HEK293 (cell line): ENCODE data around the gene PMVK.

Experiments
- CTCF ChIA-PET: fragments of 350-600 bp; formaldehyde crosslinking; extraction: SDS; loops from one replicate; lab custom pipeline; 2021; ENCODE audit warnings: antibody characterized with exemption; lab: Yijun Ruan, JAX
- POLR2A ChIA-PET: fragments of 300-600 bp; formaldehyde crosslinking; extraction: SDS; loops from one replicate; lab custom pipeline; 2020; ENCODE audit warnings: antibody characterized with exemption, inconsistent platforms; lab: Yijun Ruan, JAX
- H3K27ac ChIP-seq: fragments of 200-500 bp; sonication (Bioruptor generic); 2 replicates; pipeline ENCODE4 v1.5.1; 2014; ENCODE audit warnings: low read depth, low read length, control low read depth, inconsistent platforms; ENCODE audit errors: extremely low read depth
- H3K36me3 ChIP-seq, 2 experiments: fragments of 200-500 bp in 1 of 2; sonication (Bioruptor generic) in 1 of 2; 1 replicate in 1 of 2; 2 replicates in 1 of 2; pipeline ENCODE4 v1.5.1; 2014 to 2017; ENCODE audit warnings: inconsistent platforms in 2 of 2, low read length in 2 of 2; ENCODE audit not compliant: control insufficient read depth in 2 of 2, insufficient read depth in 1 of 2
- H3K4me1 ChIP-seq: fragments of 200-500 bp; sonication (Bioruptor generic); 2 replicates; pipeline ENCODE4 v1.5.1; 2014; ENCODE audit warnings: mild to moderate bottlenecking, low read length, inconsistent platforms; ENCODE audit not compliant: control insufficient read depth, insufficient read depth
- H3K4me3 ChIP-seq: 2 replicates; pipeline ENCODE4 v1.5.1; 2011; ENCODE audit warnings: low read depth, mild to moderate bottlenecking, control low read depth, low read length, moderate library complexity
- H3K9me3 ChIP-seq: fragments of 200-500 bp; sonication (Bioruptor generic); 2 replicates; pipeline ENCODE4 v1.5.1; 2014; ENCODE audit warnings: low read depth, low read length, inconsistent platforms; ENCODE audit not compliant: control insufficient read depth, insufficient read depth
- BCL11A ChIP-seq: fragments of 450-650 bp; formaldehyde crosslinking; IDR thresholded peaks from 2 replicates; pipeline ENCODE4 v1.5.1; 2016; ENCODE audit warnings: low read depth, missing biosample characterization, missing genetic modification characterization
- GLI2 ChIP-seq: fragments of 450-650 bp; formaldehyde crosslinking; IDR thresholded peaks from 2 replicates; pipeline ENCODE4; 2017; ENCODE audit warnings: missing biosample characterization, missing genetic modification characterization, low read depth, borderline replicate concordance
- KLF16 ChIP-seq: fragments of 450-650 bp; formaldehyde crosslinking; IDR thresholded peaks from 2 replicates; pipeline ENCODE4 v1.5.1; 2017; ENCODE audit warnings: missing biosample characterization, missing genetic modification characterization
- MYNN ChIP-seq: fragments of 450-650 bp; formaldehyde crosslinking; IDR thresholded peaks from 2 replicates; pipeline ENCODE4 v1.5.1; 2016; ENCODE audit warnings: missing biosample characterization, missing genetic modification characterization, borderline replicate concordance
- MZF1 ChIP-seq: fragments of 450-650 bp; formaldehyde crosslinking; IDR thresholded peaks from 2 replicates; pipeline ENCODE4 v1.5.1; 2017; ENCODE audit warnings: missing biosample characterization, missing genetic modification characterization, borderline replicate concordance
- PRDM1 ChIP-seq: fragments of 450-650 bp; formaldehyde crosslinking; IDR thresholded peaks from 2 replicates; pipeline ENCODE4; 2016; ENCODE audit warnings: missing biosample characterization, missing genetic modification characterization
- SALL2 ChIP-seq: fragments of 450-650 bp; formaldehyde crosslinking; IDR thresholded peaks from 2 replicates; pipeline ENCODE4 v1.5.0; 2017; ENCODE audit warnings: missing biosample characterization, mild to moderate bottlenecking, missing genetic modification characterization, borderline replicate concordance
- YY2 ChIP-seq: fragments of 450-650 bp; formaldehyde crosslinking; IDR thresholded peaks from 2 replicates; pipeline ENCODE4 v1.5.1; 2016; ENCODE audit warnings: missing biosample characterization, missing genetic modification characterization
- ZFP3 ChIP-seq: fragments of 450-650 bp; formaldehyde crosslinking; IDR thresholded peaks from 2 replicates; pipeline ENCODE4 v1.5.1; 2016; ENCODE audit warnings: low read depth, missing biosample characterization, missing genetic modification characterization
- ZNF138 ChIP-seq: fragments of 450-650 bp; formaldehyde crosslinking; IDR thresholded peaks from 2 replicates; pipeline ENCODE4 v1.5.1; 2016; ENCODE audit warnings: missing biosample characterization, missing genetic modification characterization, borderline replicate concordance
- ZNF169 ChIP-seq: fragments of 450-650 bp; formaldehyde crosslinking; IDR thresholded peaks from 2 replicates; pipeline ENCODE4 v1.5.1; 2016; ENCODE audit warnings: missing biosample characterization, missing genetic modification characterization
- ZNF184 ChIP-seq: fragments of 450-650 bp; IDR thresholded peaks from 2 replicates; pipeline ENCODE4 v1.5.1; 2018; ENCODE audit warnings: missing biosample characterization, mild to moderate bottlenecking, missing genetic modification characterization
- ZNF2 ChIP-seq: fragments of 450-650 bp; formaldehyde crosslinking; IDR thresholded peaks from 2 replicates; pipeline ENCODE4 v1.5.1; 2016; ENCODE audit warnings: missing biosample characterization, missing genetic modification characterization
- ZNF211 ChIP-seq: fragments of 450-650 bp; formaldehyde crosslinking; IDR thresholded peaks from 2 replicates; pipeline ENCODE4 v1.5.1; 2016; ENCODE audit warnings: low read depth, missing biosample characterization, missing genetic modification characterization
- ZNF24 ChIP-seq: fragments of 450-650 bp; formaldehyde crosslinking; IDR thresholded peaks from 2 replicates; pipeline ENCODE4 v1.5.1; 2016; ENCODE audit warnings: missing biosample characterization, missing genetic modification characterization
- ZNF423 ChIP-seq: fragments of 450-650 bp; formaldehyde crosslinking; IDR thresholded peaks from 2 replicates; pipeline ENCODE4 v1.5.1; 2016; ENCODE audit warnings: missing biosample characterization, missing genetic modification characterization
- ZNF426 ChIP-seq: fragments of 450-650 bp; formaldehyde crosslinking; IDR thresholded peaks from 2 replicates; pipeline ENCODE4 v1.5.1; 2017; ENCODE audit warnings: missing biosample characterization, missing genetic modification characterization, mild to moderate bottlenecking, inconsistent platforms, moderate library complexity
- ZNF660 ChIP-seq: fragments of 450-650 bp; IDR thresholded peaks from 2 replicates; pipeline ENCODE4 v1.5.1; 2018; ENCODE audit warnings: missing biosample characterization, mild to moderate bottlenecking, missing genetic modification characterization
- ZNF701 ChIP-seq: fragments of 450-650 bp; formaldehyde crosslinking; IDR thresholded peaks from 2 replicates; pipeline ENCODE4 v1.5.1; 2016; ENCODE audit warnings: missing biosample characterization, missing genetic modification characterization
- ZNF776 ChIP-seq: fragments of 450-650 bp; formaldehyde crosslinking; IDR thresholded peaks from 2 replicates; pipeline ENCODE4 v1.5.0; 2017; ENCODE audit warnings: missing biosample characterization, missing genetic modification characterization, borderline replicate concordance
- ZNF791 ChIP-seq: fragments of 450-650 bp; formaldehyde crosslinking; IDR thresholded peaks from 2 replicates; pipeline ENCODE4 v1.5.1; 2016; ENCODE audit warnings: missing biosample characterization, missing genetic modification characterization
- TF ChIP-seq, protein P1 (sequence below): fragments of 450-650 bp; formaldehyde crosslinking; IDR thresholded peaks from 2 replicates; pipeline ENCODE4 v1.5.1; 2016; ENCODE audit warnings: missing biosample characterization, missing genetic modification characterization
- TF ChIP-seq, protein P2 (sequence below): IDR thresholded peaks from 2 replicates; pipeline ENCODE4 v1.6.1; 2011; ENCODE audit warnings: mild to moderate bottlenecking, low read depth, low read length, borderline replicate concordance
- TF ChIP-seq, protein P3 (sequence below): fragments of 450-650 bp; formaldehyde crosslinking; IDR thresholded peaks from 2 replicates; pipeline ENCODE4 v1.5.1; 2016; ENCODE audit warnings: missing biosample characterization, missing genetic modification characterization
- TF ChIP-seq, protein P4 (sequence below): fragments of 450-650 bp; formaldehyde crosslinking; IDR thresholded peaks from 2 replicates; pipeline ENCODE4 v1.5.1; 2016; ENCODE audit warnings: missing biosample characterization, missing genetic modification characterization
- TF ChIP-seq, protein P5 (sequence below): fragments of 450-650 bp; formaldehyde crosslinking; IDR thresholded peaks from 2 replicates; pipeline ENCODE4 v1.5.1; 2017; ENCODE audit warnings: missing biosample characterization, missing genetic modification characterization

Gene PMVK

DNA sequence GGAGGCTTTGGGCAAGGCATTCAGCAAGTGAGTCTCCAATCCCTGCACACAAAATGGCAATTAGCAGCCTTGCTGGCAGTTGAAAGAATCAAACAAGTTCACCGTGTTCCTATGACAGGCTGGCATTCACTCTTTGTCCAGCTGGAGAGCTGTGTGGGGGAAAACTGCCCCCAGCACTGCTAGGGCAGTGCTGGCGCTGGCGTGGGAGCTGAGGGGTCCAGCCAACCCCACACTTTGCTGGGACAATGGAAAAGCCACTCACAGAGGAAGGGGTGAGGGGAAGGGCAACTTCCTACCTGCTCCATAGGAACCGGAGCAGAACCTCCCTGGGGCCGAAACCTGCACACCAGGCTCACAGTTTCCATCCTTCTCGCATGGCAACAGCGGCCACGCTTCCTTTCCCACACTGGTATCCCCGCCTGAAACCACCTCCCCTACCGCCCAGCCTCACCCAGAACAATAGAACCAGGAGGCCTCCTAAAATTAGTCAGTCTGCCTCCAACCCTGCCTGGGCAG, 39.7 kb downstream of the PMVK start:
- H3K4me1 ChIP-seq, result no peaks in the 10 kb centered on the region
- POLR2A ChIA-PET, result interaction anchor here (0.6 kb wide), 1 partner anchor 9 kb away, joined by 3 read pairs; no protein-coding TSS in a partner anchor
- no peaks in the 10 kb centered on the region for H3K36me3 ChIP-seq
- no peaks in the 10 kb centered on the region for H3K9me3 ChIP-seq
- H3K27ac ChIP-seq, result no peak overlapping the region
- H3K4me3 ChIP-seq, result no peak overlapping the region
- CTCF ChIA-PET, result interaction anchor here (0.6 to 1.0 kb wide), 3 partner anchors 18 to 131 kb away, joined by 3 read pairs; no protein-coding TSS in a partner anchor
- TF ChIP-seq ZNF776, result no peak
- no peak for TF ChIP-seq ZNF426
- no peak for TF ChIP-seq YY2
- no peak for TF ChIP-seq ZNF791 (tag by site-specific recombination)
- no peak for TF ChIP-seq ZNF169 (tag by site-specific recombination)
- TF ChIP-seq ZNF660 (tag by site-specific recombination), result no peak
- no peak for TF ChIP-seq MZF1 (tag by site-specific recombination)
- TF ChIP-seq GLI2 (tag by site-specific recombination), result no peak
- no peak for TF ChIP-seq BCL11A (tag by site-specific recombination)
- no peak for TF ChIP-seq KLF16 (tag by site-specific recombination)
- no peak for TF ChIP-seq ZFP3 (tag by site-specific recombination)
- TF ChIP-seq, protein P1, sequence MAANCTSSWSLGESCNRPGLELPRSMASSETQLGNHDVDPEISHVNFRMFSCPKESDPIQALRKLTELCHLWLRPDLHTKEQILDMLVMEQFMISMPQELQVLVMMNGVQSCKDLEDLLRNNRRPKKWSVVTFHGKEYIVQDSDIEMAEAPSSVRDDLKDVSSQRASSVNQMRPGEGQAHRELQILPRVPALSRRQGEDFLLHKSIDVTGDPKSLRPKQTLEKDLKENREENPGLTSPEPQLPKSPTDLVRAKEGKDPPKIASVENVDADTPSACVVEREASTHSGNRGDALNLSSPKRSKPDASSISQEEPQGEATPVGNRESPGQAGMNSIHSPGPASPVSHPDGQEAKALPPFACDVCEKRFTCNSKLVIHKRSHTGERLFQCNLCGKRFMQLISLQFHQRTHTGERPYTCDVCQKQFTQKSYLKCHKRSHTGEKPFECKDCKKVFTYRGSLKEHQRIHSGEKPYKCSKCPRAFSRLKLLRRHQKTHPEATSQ (tag by site-specific recombination), result no peak
- TF ChIP-seq, all 188 proteins: peak for 0

DNA sequence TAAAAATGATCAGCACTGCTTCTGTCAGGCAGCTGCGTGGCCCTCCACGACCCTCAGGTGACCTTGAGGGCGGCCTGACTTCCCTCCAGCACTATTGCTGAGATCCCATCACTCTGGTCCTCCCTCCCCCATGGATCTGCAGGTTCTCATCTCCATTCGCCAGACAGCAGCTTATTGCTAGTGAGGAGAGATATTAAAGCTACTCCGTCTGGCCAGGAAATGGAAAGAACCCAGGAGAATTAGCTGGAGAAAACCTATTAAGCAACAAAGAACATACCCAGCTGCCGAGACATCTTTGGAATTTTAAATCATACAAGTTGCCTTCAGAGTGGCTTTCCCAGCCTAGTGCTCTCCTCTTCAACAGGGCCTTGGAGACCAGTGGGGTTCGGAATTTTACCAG, 40.7 kb downstream of the PMVK start:
- H3K9me3 ChIP-seq, result no peaks in the 10 kb centered on the region
- no peaks in the 10 kb centered on the region for H3K4me1 ChIP-seq
- CTCF ChIA-PET, result interaction anchor here (0.6 to 1.0 kb wide), 3 partner anchors 15 to 43 kb away, joined by 3 read pairs; no protein-coding TSS in a partner anchor
- no peaks in the 10 kb centered on the region for H3K36me3 ChIP-seq
- H3K4me3 ChIP-seq, result no peak overlapping the region
- POLR2A ChIA-PET, result no interaction called here
- H3K27ac ChIP-seq, result no peak overlapping the region
- no peak for TF ChIP-seq ZNF211
- TF ChIP-seq KLF16 (tag by site-specific recombination), result no peak
- no peak for TF ChIP-seq MYNN (tag by site-specific recombination)
- no peak for TF ChIP-seq PRDM1
- no peak for TF ChIP-seq YY2
- no peak for TF ChIP-seq ZNF2
- TF ChIP-seq ZNF423, result no peak
- TF ChIP-seq, protein P2, sequence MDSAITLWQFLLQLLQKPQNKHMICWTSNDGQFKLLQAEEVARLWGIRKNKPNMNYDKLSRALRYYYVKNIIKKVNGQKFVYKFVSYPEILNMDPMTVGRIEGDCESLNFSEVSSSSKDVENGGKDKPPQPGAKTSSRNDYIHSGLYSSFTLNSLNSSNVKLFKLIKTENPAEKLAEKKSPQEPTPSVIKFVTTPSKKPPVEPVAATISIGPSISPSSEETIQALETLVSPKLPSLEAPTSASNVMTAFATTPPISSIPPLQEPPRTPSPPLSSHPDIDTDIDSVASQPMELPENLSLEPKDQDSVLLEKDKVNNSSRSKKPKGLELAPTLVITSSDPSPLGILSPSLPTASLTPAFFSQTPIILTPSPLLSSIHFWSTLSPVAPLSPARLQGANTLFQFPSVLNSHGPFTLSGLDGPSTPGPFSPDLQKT, result no peak
- no peak for TF ChIP-seq ZNF24 (tag by site-specific recombination)
- no peak for TF ChIP-seq ZNF184 (tag by site-specific recombination)
- TF ChIP-seq, protein P3, sequence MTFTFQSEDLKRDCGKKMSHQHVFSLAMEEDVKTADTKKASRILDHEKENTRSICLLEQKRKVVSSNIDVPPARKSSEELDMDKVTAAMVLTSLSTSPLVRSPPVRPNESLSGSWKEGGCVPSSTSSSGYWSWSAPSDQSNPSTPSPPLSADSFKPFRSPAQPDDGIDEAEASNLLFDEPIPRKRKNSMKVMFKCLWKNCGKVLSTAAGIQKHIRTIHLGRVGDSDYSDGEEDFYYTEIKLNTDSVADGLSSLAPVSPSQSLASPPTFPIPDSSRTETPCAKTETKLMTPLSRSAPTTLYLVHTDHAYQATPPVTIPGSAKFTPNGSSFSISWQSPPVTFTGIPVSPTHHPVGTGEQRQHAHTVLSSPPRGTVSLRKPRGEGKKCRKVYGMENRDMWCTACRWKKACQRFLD (tag by site-specific recombination), result no peak
- TF ChIP-seq, protein P4, sequence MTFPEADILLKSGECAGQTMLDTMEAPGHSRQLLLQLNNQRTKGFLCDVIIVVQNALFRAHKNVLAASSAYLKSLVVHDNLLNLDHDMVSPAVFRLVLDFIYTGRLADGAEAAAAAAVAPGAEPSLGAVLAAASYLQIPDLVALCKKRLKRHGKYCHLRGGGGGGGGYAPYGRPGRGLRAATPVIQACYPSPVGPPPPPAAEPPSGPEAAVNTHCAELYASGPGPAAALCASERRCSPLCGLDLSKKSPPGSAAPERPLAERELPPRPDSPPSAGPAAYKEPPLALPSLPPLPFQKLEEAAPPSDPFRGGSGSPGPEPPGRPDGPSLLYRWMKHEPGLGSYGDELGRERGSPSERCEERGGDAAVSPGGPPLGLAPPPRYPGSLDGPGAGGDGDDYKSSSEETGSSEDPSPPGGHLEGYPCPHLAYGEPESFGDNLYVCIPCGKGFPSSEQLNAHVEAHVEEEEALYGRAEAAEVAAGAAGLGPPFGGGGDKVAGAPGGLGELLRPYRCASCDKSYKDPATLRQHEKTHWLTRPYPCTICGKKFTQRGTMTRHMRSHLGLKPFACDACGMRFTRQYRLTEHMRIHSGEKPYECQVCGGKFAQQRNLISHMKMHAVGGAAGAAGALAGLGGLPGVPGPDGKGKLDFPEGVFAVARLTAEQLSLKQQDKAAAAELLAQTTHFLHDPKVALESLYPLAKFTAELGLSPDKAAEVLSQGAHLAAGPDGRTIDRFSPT (tag by site-specific recombination), result no peak
- TF ChIP-seq ZNF138 (tag by site-specific recombination), result no peak
- no peak for TF ChIP-seq SALL2 (tag by site-specific recombination)
- TF ChIP-seq ZNF701, result no peak
- TF ChIP-seq, protein P5, sequence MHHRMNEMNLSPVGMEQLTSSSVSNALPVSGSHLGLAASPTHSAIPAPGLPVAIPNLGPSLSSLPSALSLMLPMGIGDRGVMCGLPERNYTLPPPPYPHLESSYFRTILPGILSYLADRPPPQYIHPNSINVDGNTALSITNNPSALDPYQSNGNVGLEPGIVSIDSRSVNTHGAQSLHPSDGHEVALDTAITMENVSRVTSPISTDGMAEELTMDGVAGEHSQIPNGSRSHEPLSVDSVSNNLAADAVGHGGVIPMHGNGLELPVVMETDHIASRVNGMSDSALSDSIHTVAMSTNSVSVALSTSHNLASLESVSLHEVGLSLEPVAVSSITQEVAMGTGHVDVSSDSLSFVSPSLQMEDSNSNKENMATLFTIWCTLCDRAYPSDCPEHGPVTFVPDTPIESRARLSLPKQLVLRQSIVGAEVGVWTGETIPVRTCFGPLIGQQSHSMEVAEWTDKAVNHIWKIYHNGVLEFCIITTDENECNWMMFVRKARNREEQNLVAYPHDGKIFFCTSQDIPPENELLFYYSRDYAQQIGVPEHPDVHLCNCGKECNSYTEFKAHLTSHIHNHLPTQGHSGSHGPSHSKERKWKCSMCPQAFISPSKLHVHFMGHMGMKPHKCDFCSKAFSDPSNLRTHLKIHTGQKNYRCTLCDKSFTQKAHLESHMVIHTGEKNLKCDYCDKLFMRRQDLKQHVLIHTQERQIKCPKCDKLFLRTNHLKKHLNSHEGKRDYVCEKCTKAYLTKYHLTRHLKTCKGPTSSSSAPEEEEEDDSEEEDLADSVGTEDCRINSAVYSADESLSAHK, result no peak
